GM21447 (cell line): ENCODE data around the gene TOE1.
"Not testable (repeated sequence)": the region's sequence is repeated elsewhere in the genome, so short reads cannot be mapped to it uniquely, and the experiment has no call there.

Experiments used
- ATAC-seq: cut with Tn5 transposase; IDR thresholded peaks from one replicate; pipeline ENCODE4 v1.9.1; 2021; ENCODE audit not compliant: unreplicated experiment

The TOE1 gene

DNA sequence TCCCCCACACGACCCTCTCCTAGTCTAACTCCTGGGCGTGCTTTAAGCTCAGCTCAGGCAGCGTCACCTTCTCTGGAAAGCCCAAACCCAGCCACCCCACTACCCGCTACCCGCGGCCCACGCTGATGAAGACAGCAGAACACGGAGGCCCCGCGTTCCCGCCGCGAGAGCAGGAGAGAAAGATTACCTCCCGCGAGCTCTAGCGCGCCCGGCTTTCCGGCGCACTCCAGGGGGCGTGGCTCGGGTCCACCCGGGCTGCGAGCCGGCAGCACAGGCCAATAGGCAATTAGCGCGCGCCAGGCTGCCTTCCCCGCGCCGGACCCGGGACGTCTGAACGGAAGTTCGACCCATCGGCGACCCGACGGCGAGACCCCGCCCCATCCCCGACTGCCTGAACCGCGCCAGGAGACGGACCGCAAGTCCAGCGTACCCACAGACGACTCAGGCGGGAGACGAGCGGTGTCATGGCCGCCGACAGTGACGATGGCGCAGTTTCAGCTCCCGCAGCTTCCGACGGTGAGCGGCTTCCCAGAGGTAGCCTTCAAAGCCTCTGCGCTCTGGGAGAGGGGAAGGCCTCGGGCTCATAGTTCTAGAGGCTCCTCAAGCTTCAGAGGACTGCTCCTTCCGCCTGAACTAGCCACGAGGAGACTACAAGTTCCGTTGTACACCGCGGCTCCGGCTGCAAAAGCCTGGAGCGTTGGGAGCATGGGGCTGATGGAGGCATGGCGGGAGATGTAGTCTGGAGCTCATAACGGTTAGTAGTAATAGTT is at the start of gene TOE1, which contains the start of gene MUTYH:
Gene TOE1, plus strand, starts transcription at position 382 of the 770 bp plus-strand sequence. Its CDS starts 83 bp downstream, at position 465.
Gene MUTYH, minus strand, starts transcription at position 652 of the 770 bp plus-strand sequence. CDS start 5,935 bp downstream, outside the sequence.
- ATAC-seq, result peak; percentile 74

DNA sequence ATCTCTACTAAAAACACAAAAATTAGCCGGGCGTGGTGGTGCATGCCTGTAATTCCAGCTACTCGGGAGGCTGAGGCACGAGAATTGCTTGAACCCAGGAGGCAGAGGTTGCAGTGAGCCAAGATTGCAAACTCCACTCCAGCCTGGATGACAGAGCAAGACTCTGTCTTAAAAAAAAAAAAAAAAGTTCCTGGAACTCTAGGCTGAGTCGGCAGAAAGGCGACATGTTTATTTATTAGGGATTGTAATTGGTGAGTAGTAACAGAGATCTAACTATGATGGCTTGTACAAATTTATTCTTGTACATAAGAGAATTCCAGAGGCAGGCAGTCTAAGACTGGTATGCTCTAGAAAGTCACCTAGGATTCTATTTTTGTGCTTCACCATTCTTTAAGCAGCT is 49.0 kb upstream of the TOE1 start:
- ATAC-seq, result not testable (repeated sequence)

DNA sequence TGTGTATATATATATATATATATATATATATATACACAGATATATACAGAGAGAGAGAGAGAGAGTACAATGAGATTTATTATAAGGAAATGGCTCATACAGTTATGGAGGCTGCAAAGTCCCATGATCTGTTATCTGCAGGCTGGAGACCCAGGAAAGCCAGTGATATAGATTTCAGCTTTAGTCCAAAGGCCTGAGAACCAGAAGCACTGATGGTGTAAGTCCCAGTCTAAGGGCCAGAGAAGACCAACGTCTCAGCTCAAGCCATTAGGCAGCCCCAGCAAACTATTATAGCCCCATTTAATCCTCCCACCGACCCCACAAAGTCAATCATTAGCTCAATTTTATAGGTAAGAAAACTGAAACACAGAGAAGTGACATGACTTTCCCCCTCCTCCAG is 48.3 kb upstream of the TOE1 start:
- ATAC-seq, result no peak

DNA sequence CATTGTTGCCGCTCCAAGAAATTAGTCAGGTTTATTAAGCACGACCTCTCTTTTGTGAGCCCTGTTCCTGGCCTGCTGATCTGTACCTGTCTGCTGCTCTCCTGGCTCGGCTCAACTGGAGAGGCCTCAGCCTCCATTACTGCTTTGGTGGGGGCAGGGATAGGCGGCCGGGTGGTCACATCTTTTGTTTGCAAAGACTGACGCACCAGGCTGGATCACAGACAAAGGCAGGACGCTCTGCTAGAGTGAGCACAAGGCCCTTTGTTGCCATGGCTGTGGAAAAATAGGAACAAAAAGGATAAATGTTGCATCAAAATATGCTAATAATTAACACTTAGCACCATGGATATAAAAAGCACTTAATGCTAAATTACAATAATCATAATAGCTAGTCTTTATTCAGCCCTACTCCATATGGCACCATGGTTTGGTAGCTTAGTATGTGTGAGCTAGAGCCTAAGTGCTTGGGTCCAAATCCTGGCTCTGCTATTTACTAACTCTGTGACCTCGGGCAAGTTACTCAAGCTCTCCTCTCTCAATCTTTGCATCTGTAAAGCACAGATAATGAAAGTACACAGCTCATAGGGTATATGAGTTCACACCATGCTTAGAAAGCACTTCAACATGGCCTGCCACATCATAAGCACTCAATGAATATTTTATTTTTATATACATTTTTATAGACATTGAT is 42.2 kb upstream of the TOE1 start:
- no peak for ATAC-seq

DNA sequence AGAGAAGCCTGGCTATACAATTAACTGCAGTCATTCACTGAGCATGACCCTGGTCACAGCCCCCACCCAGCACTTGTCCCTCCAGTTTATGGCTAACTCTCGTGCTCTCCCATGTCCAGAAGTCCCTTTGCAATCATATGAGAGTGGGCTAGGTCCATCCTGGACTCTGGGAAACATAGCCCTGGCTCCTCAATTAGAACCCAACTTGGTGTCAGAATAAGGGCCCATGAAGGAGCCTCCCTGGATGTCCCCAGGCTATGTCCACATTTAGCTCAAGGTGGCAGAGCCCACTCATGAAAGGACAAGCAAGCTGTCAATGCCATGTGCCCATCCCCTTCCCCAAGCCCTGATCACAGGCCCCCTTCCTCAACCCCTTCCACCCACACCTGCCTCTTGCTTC is 40.7 kb upstream of the TOE1 start:
- no peak for ATAC-seq

DNA sequence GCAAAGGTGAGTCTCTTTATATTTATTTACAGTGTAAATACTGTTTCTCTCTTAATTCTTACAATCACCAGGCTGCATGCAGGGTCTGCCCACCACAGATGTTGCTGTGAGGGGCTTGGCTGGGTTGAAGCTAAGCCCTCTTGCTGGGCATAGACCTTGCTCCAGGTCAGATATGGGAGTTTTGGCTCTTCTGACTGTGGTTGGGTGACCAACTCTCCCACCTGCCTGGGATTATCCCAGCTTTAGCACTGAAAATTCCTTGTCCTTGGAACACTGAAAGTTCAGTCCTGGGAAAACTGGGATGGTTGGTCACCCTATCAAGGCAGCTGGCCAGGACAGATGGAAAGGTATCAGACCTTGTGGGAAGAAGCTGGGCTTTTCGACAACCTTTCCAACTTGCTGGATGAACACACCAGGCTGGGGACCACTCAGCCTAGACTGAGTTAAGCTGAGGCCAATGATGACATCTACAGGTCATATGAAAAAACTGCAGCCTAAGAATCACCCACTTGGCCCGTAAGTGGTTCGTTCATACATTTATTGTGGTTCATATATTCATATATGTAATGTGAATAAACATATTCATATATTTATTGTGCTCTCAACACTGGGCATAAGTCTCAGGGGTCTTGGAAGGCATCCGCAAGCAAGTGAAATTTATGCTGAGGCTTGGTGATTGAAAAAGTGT is 39.8 kb upstream of the TOE1 start:
- ATAC-seq, result no peak

DNA sequence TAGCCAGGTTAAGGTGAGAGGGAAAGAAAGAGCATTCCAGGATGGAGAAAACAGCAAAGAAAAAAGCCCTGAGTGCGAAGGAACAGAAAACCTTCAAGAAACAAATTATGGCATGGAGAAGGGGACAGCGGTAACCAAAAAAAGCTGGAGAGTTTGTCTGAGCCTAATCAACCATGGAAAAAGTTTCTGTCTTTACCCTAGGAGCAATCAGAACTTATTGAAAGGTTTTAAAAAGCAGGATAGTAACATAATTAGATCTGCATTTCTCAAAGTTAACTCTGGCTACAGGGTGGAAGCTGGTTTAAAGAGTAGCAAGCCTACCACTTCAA is 39.3 kb upstream of the TOE1 start:
- no peak for ATAC-seq

DNA sequence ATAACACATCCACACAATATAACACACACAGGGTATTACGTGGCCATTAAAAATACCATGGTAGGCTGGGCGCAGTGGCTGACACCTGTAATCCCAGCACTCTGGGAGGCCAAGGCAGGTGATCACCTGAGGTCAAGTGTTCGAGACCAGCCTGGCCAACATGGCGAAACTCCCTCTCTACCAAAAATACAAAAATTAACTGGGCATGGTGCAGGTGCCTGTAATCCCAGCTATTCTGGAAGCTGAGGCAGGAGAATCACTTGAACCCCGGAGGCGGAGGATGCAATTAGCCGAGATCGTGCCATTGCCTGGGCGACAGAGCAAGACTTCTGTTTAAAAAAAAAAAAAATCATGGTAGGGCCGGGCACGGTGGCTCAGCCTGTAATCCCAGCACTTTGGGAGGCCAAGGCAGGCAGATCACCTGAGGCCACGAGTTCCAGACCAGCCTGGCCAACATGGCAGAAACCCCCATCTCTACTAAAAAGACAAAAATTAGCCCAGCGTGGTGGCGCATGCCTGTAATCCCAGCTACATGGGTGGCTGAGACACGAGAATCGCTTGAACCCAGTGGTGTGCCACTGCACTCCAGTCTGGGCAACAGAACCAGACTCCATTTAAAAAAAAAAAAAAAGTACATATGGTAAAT is 37.3 kb upstream of the TOE1 start:
- ATAC-seq, result no peak

DNA sequence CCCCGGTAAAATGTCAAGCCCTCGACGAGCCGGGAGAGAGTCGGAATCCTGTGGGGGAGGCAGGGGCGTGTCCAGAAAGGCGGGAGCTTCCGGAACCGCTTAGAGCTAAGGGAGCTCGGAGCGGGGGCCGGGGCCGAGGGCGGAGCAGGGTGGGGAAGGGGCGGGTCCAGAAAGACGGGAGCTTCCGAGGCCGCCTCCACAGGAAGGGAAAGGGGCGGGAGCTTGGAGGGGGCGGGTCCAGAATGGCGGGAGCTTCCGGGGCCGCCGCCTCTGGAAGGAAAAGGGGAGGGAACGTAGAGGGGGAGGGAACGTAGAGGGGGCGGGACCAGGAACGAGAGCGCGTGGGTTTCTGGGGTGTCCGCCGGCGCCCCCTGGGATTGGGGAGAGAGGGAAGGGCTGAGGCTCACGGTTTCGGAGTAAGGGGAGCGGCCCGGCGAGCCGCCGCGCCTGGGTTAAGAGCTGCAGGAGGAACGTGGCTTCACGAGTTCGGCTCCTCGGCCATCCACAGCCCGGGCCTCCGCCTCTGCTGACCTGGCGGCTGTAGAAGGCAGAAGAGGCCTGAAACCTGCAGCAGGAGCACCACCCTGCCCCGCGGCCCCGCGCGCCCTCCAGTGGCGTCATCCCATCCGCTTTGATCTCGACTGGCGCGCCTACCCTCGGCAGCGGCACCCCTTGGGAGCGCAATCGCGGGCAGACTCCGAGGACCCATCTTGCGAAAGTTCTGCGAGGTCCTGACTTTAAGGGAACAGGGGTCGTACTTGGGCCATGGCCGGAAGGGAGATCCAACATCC is 36.3 kb upstream of the TOE1 start:
- ATAC-seq, result peak; percentile 62

DNA sequence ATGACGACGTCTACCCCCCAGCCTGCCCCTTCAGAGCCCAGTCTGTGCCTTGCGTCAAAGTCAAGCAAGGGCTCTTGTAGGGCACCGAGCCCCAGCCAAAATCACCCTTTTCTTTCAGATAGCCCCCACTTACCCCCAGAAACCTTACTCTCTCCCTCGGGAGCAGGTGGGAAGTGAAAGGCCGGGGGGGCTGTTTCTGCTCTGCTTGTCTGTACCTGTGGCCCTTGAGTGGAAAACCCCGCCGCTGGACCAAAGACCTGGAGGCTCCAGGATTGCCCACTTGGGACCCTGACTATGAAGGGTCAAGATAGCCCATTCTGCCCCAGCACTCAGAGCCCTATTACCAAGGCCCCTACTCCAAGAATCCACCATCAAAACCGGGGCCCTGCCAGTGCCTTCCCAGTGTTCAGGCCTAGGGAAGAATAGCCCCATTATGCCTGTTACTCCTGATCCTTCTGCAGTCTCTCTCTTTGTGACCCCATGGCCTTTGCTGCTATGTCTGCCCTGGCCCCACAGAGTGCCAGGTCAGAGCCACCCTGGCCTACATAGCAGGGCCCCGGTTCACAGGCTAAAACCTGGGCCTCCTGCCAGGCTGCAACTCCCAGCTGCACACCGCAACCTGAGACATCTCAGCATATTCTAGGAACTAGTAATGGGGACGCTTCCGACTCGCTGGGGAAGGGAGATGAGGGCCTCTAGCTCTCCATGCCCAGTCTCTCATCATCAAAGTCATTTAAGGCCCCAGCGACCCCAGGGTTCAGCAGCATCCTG is 35.5 kb upstream of the TOE1 start:
- ATAC-seq, result peak; percentile 2

DNA sequence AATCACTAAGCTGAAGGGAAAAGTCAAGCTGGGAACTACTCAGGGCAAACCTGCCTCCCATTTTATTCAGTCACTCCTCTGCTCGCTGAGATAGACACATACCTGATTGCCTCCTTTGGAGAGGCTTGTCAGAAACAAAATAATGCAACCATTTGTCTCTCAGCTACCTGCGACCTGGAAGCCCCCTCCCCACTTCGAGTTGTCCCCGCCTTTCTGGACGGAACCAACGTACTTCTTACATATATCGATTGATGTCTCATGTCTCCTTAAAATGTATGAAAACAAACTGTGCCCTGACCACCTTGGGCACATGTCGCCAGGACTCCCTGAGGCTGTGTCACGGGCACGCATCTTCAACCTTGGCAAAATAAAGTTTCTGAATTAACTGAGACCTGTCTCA is 34.7 kb upstream of the TOE1 start:
- no peak for ATAC-seq

DNA sequence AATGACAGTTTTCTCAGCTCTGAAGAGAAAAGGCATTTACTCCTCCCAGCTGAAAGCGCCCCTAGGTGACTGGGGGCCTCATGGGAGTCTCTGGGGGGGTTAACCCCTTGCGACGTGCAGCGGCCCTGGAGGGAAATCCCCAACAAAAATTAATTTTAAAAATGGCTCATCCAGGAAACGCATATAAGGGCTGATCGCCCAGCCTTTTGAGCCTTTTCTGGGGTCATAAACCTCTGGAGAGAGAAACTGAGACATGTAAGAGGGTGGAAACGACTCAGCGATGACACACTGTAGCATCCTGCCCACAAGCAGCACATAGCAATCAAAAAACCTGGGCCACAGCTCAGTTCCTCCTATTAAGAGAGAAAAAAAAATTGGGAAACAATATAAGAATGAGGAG is 33.7 kb upstream of the TOE1 start:
- ATAC-seq, result peak; percentile 19

DNA sequence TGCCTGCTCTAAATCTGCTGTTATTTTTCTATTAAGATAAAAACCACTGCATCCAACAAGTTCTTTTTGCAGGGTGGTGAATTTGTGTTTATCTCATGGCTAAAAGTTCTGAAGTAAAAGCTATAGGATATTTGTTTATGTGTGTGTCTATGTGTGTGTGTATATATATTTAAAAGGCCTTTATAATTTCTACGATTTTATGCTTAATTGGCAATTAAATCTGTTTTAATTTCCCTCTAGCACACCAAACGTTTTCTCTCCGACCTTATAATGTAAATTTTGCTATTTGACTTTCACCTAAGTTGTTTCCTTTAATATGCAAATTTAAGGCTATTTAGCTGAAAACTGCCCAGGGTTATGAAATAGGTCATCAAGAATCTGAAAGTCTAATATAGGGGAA is 33.1 kb upstream of the TOE1 start:
- ATAC-seq, result no peak

DNA sequence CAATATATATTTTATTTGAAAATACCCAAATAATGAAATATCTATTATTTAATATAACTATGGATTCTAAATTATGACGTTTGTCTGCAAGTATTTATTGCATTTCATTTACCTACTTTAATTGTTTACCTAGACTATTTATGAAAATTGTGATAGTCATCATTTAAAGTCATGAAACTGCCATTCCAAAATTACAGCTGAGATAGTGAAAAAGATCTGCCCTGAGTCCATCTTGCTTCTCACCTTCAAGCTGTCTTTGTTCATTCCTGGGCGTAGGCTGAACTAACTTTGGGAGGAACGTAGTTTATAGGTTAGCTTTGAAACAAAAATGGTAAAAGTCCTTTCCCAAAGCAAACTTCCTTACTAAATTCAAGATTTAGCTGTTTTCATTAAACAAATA is 25.7 kb upstream of the TOE1 start:
- no peak for ATAC-seq

DNA sequence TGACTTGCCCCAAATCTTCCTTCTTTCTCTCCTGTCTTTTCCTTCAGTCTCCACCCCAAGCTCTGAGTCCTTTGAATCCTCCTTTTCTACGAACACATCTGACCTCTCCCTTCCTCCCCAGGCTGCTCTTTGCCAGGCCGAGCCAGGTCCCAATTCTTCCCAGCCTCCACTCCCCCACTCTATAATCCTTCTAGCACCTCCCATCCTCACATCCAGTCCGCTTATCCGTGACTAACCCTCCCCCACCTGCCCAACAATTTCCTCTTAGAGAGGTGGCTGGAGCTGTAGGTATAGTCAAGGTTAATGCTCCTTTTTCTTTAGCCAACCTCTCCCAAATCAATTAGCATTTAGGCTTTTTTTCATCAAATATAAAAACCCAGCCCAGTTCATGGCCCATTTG is 22.8 kb upstream of the TOE1 start:
- no peak for ATAC-seq

DNA sequence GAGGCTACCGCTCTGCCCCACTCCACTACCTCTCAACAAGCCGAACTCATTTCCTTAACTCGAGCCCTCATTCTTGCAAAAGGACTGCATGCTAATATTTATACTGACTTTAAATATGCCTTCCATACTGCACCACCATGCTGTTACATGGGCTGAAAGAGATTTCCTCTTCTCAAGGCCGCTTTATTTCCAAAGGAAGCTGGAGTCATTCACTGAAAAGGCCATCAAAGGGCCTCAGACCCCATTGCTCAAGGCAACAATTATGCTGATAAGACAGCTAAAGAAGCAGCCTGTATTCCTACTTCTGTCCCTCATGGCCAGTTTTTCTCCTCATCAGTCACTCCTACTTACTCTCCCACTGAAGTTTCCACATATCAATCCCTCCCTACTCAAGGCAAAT is 20.2 kb upstream of the TOE1 start:
- no peak for ATAC-seq

DNA sequence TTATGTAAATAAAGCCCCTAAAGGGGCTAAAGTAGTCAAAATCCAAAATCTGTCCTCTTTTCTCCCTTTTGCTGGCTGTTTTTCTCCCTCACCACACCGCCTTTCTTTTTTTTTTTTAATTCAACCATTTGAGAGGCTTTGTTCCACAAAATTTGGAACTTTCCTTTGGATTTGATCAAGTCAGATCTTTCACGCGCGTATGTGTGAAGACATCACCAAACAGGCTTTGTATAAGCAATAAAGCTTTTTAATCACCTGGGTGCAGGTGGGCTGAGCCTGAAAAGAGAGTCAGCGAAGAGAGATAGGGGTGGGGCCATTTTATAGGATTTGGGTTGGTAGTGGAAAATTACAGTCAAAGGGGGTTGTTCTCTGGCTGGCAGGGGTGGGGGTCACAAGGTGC is 18.5 kb upstream of the TOE1 start:
- ATAC-seq, result no peak

DNA sequence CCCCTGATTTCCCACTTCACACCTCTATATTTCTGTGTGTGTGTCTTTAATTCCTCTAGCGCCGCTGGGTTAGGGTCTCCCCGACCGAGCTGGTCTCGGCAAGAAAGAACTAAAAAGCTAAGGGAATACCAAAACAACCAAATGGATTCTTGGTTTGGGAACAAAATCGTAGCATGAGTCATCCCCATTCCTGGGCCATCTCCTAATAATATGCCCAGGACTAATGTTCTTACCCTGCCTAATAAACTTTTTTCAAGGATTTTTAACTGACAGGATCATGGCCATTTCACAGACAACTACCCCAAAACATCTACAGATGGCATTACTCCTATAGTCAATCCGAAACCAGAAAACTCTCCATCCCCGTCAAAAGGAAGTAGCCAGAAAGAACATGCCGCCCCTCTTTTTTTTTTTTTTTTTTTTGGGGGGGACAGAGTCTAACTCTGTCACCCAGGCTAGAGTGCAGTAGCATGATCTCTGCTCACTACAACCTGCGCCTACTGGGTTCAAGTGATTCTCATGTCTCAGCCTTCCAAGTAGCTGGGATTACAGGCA is 17.4 kb upstream of the TOE1 start:
- no peak for ATAC-seq

DNA sequence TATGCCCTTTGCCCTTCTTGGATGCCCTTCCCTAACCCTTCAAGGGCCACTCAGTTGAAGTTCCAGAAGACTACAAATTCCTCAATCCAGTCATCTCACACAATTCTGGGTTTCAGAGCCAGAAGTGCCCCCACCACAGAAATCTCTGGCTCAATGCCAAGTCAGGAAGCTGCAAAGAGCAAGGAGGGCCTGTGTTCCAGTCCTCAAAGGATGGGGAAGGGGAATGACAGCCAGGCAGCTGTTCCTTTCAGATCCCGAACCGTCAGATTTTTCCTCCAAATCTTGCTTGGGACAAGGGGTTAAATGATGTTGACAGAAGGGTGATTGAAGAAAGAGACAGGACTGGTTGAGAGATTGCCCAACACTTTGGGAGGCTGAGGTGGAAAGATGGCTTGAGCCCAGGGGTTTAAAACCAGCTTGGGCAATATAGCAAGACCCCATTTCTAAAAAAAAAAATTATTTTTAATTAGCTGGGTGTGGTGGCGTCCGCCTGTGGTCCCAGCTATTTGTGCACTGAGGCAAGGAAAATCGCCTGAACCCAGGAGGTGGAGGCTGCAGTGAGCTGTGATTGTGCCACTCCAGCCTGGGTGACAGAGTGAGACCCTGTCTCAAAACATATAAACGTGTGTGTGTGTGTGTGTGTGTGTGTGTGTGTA is 14.0 kb upstream of the TOE1 start:
- no peak for ATAC-seq
